B cell (primary cell): Measurements from ENCODE around the gene TRAF3.

Experiments used
- CTCF ChIP-seq: fragments of 200-600 bp; IDR thresholded peaks from one replicate; pipeline ENCODE4 v1.8.0; 2022; ENCODE audit warnings: antibody characterized with exemption, mild to moderate bottlenecking
- EZH2 ChIP-seq: IDR thresholded peaks from 2 replicates; pipeline ENCODE4 v1.6.1; 2012; ENCODE audit warnings: borderline replicate concordance, low read depth, mild to moderate bottlenecking, moderate library complexity, low read length; ENCODE audit not compliant: insufficient read depth, poor library complexity, severe bottlenecking

GRCh38 chr14:102958461-102958860 lies 181.2 kb downstream of the TRAF3 start:
- TF ChIP-seq EZH2 (no peak), CTCF (no peak)
